BJ (cell line): ENCODE measurements around the gene ADM2. TPM values are rescaled to one million over a fixed set of nuclear protein-coding genes. Genes with fewer than 3 reads are reported as not detected.

ENCODE experiments used
- CTCF ChIA-PET: fragments of 350-600 bp; formaldehyde crosslinking; extraction: SDS; loops from one replicate; lab custom pipeline; 2021; ENCODE audit warnings: antibody characterized with exemption, inconsistent platforms; lab: Yijun Ruan, JAX
- POLR2A ChIA-PET: fragments of 300-600 bp; sonication (Branson Sonifier 250); formaldehyde crosslinking; extraction: SDS; loops from one replicate; lab custom pipeline; 2021; ENCODE audit warnings: antibody characterized with exemption; lab: Charles Lee
- DNase-seq: peaks from one replicate; pipeline ENCODE4 v3.0.0-alpha.2; 2011; ENCODE audit warnings: low read depth
- H3K27me3 ChIP-seq: 2 replicates; pipeline ENCODE4 v1.6.0; 2011; ENCODE audit warnings: low read length; ENCODE audit not compliant: control insufficient read depth, insufficient read depth
- H3K36me3 ChIP-seq: 2 replicates; pipeline ENCODE4 v1.5.1; 2011; ENCODE audit warnings: low read length; ENCODE audit not compliant: control insufficient read depth, insufficient read depth
- H3K4me3 ChIP-seq: 2 replicates; pipeline ENCODE4 v1.5.1; 2011; ENCODE audit warnings: low read depth, mild to moderate bottlenecking, control low read depth, low read length
- polyA plus RNA-seq: library from polyadenylated mRNA; depleted of rRNA; stranded (reverse); fragments of >200 nt; gene quantifications from 2 replicates; pipeline ENCODE4 v1.2.3, GENCODE V29; 2011
- TF ChIP-seq, protein P1 (sequence below): IDR thresholded peaks from 2 replicates; pipeline ENCODE4 v1.5.1; 2011; ENCODE audit warnings: low read depth, mild to moderate bottlenecking, control low read depth, inconsistent platforms, low read length, moderate library complexity; ENCODE audit not compliant: insufficient read depth

ADM2 gene
- polyA plus RNA-seq, 1 experiment = 16.0 TPM

DNA sequence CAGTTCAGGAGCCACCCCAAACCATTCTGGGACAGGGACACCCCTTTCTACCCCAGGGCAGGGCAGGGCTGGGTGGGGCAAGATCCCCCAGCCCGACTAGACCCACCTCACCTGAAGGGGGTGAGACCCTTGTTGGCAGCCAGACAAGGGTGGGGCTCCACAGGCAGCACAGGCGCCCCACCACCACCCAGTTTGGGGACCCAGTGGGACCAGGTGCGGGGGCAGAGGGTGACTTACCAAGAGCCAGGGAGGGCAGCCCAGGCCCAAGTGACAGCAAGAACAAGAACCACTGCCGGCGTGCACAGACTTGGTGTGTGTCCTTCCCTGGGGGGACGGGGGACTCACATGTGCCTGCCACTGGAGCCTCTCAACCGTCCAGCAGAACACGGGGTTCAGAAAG lies 2.2 kb downstream of the ADM2 start:
- TF ChIP-seq, protein P1, sequence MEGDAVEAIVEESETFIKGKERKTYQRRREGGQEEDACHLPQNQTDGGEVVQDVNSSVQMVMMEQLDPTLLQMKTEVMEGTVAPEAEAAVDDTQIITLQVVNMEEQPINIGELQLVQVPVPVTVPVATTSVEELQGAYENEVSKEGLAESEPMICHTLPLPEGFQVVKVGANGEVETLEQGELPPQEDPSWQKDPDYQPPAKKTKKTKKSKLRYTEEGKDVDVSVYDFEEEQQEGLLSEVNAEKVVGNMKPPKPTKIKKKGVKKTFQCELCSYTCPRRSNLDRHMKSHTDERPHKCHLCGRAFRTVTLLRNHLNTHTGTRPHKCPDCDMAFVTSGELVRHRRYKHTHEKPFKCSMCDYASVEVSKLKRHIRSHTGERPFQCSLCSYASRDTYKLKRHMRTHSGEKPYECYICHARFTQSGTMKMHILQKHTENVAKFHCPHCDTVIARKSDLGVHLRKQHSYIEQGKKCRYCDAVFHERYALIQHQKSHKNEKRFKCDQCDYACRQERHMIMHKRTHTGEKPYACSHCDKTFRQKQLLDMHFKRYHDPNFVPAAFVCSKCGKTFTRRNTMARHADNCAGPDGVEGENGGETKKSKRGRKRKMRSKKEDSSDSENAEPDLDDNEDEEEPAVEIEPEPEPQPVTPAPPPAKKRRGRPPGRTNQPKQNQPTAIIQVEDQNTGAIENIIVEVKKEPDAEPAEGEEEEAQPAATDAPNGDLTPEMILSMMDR = no peak
- DNase-seq = no peak
- Histone ChIP-seq H3K27me3 (peaks cover 8% of the 10 kb centered on the region; the same call in 1 of the 2 replicates), H3K36me3 (peaks cover 8% of the 10 kb centered on the region; the same call in 1 of the 2 replicates), H3K4me3 (no peak overlapping the region)
- ChIA-PET POLR2A (interaction anchor here (0.8 kb wide), 1 partner anchor 208 kb away, joined by 3 read pairs; no protein-coding TSS in a partner anchor), CTCF (interaction anchor here (2.8 kb wide), 1 partner anchor 14 kb away, joined by 14 read pairs; no protein-coding TSS in a partner anchor)

DNA sequence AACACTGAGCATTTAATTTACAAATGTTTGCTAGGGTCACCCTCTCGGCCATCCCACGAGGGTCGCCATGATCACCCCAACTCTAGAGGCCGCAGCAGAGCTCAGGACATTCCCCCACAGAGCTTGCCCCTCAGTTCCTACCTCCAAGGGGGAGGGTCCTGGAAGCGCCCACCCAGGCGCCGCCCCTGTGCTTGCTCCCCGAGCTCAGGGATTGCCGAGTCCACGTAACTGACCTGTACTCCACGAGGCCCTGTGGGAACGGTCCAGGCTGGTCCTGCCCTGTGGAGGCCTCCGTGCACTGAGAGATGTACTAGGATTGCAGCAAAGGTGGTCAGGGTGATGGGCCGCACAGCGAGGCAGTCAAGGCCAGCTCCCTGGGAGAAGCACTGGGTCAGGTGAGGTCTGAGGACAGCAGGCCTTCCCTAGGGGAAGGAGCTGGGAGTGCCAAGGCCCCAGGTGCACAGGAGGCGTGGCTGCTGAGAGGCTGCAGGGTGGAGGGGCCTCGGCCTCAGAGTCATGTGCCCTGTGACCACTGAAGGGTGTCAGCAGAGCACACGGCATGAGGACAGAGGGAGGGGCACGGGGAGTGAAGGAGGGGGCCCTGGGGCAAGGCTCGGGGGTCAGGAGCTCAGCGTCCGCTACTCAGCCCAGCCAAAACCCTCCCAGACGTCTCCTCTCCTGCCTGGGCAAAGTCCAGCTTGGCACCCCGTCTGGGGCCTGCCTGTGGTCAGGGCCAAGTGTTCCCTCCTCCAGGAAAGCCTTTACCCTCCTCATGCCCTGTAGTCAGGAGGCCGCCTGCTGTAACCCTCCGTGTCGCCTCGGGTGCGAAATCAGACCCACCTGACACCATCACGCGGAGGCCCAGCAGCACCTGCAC lies 2.9 kb downstream of the ADM2 start:
- peaks cover 8% of the 10 kb centered on the region; the same call in 1 of the 2 replicates for H3K27me3 ChIP-seq
- no peak for DNase-seq
- ChIA-PET POLR2A (interaction anchor here (0.6 to 0.8 kb wide), 2 partner anchors 10 to 207 kb away, joined by 3 read pairs; no protein-coding TSS in a partner anchor), CTCF (interaction anchor here (2.8 kb wide), 1 partner anchor 13 kb away, joined by 14 read pairs; no protein-coding TSS in a partner anchor)
- no peak overlapping the region for H3K4me3 ChIP-seq
- TF ChIP-seq, protein P1 = no peak
- peaks cover 8% of the 10 kb centered on the region; the same call in 1 of the 2 replicates for H3K36me3 ChIP-seq

DNA sequence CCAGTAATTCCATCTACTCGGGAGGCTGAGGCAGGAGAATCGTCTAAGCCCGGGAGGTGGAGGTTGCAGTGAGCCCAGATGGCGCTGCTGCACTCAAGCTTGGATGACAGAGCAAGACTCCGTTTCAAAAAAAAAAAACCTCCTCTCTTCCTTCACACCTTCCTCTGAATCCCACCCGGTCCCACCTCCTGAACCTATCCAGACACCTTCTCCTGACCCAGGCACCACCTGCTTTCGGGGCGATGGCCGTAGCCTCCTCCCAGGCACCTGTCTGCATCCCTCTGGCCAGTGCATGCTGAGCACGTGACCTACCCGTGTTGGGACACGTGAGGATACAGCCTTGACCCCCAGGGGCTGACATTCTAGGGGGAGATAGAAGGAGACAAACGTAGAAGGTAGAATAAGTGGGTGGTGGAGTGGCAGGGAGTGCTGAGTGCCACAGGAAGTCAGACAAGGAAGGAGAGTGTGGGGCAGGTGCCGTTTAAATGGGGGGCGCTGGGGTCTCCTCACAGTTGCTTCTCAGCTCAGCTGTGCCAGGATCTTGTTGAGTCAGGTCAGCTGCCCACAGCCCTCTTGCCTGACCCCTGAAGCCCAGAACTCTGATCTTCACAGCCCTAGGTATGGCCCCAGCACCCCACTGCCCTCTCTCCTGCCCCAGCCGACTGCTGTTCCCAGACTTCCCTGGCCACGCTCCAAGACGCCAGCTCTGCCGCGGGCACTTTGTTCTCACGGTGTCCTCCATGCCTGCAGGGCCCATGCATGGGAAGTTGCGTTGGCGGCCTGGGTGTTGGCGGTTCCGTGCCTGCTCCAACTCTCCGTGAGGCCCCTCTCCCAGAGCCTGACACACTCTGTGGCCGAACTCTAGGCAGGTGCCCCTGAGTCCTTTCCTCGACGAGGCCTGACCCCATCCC lies 4.1 kb downstream of the ADM2 start:
- ChIA-PET CTCF (interaction anchor here (0.7 to 2.8 kb wide), 2 partner anchors 12 to 14 kb away, joined by 3 to 14 read pairs; no protein-coding TSS in a partner anchor), POLR2A (interaction anchor here (0.6 to 0.8 kb wide), 2 partner anchors 11 to 12 kb away, joined by 3 to 10 read pairs; no protein-coding TSS in a partner anchor)
- Histone ChIP-seq H3K4me3 (no peak overlapping the region), H3K36me3 (peaks cover 8% of the 10 kb centered on the region; the same call in 1 of the 2 replicates), H3K27me3 (0 out of 2 replicates have a peak, but pooled peaks cover under 1% of the 10 kb centered on the region)
- DNase-seq = no peak
- TF ChIP-seq, protein P1 = no peak

DNA sequence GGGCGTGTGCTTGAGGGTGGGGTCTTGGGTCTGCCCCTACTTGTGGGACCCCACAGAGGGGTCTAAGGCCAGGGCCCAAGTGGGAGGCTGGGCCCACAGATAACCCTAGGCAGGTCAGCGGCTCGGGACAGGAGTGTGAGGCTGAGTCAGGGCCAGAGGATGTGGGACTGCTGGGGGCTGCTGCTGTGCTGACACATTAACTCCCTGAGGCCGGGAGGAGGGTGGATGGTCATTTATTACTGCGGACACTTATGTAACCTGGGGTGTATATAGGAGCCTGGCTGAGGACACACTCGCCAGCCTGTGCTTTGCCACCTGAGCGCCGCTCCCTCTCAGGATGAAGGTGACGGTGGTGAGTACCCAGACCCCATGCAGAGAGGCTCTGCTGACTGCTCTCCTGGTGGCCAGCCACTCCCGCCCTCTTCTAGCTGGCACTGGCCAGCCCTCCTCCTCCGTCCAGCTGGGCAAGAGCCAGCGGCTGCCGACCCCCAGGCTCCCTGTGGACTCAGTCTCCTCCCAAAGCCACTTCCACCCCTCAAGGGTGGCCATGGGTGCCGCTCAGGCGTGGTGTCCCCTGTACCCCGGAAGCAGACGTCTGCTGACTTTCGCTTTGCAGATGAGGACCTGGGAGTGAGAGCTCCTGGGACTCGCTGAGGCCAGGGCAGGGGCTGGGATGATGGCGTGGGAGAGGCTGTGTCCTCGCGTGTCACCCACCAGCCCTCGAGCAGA lies 5.4 kb downstream of the ADM2 start, which contains the start of gene MIOX:
TSS of gene MIOX (plus strand) at position 299 of the 729 bp plus-strand sequence. CDS start at position 338, 39 bp downstream.
- Histone ChIP-seq H3K36me3 (peaks cover 8% of the 10 kb centered on the region; the same call in 1 of the 2 replicates), H3K27me3 (no peaks in the 10 kb centered on the region), H3K4me3 (no peak within 1 kb of the TSS)
- DNase-seq = no peak
- POLR2A ChIA-PET = no interaction called here
- TF ChIP-seq, protein P1 = no peak
- CTCF ChIA-PET = interaction anchor here (0.7 to 1.1 kb wide), 2 partner anchors 11 to 15 kb away, joined by 3 to 5 read pairs; no protein-coding TSS in a partner anchor
